H1 (cell line): Measurements from ENCODE around the gene TNFAIP2. TPM values are rescaled to one million over a fixed set of nuclear protein-coding genes. Genes with fewer than 3 reads are reported as not detected.

Source experiments
- BACH1 ChIP-seq: IDR thresholded peaks from 2 replicates; pipeline ENCODE4 v1.6.1; 2012; ENCODE audit warnings: low read length, improper control_type of control experiment
- CBX5 ChIP-seq: fragments of 300-800, 300-1000 bp; sonication (generic); IDR thresholded peaks from 2 replicates; pipeline ENCODE4 v1.7.1; 2016; ENCODE audit warnings: antibody characterized with exemption, low read length, low read depth
- CREB1 ChIP-seq: IDR thresholded peaks from 2 replicates; pipeline ENCODE4 v1.6.1; 2012; ENCODE audit warnings: inconsistent platforms
- EGR1 ChIP-seq: IDR thresholded peaks from 2 replicates; pipeline ENCODE4 v1.6.1; 2011; ENCODE audit warnings: low read depth, low read length, borderline replicate concordance
- EZH2 ChIP-seq: fragments of 200-600 bp; sonication (generic); IDR thresholded peaks from 2 replicates; pipeline ENCODE4 v1.7.1; 2012; ENCODE audit warnings: low read depth, mild to moderate bottlenecking, moderate library complexity, low read length, inconsistent platforms; ENCODE audit not compliant: severe bottlenecking
- GABPA ChIP-seq: IDR thresholded peaks from 2 replicates; pipeline ENCODE4 v1.6.1; 2011; ENCODE audit warnings: mild to moderate bottlenecking, low read length, moderate library complexity, borderline replicate concordance; ENCODE audit not compliant: insufficient read depth
- HDAC2 ChIP-seq, 2 experiments: fragments of 300-600 bp in 1 of 2; sonication (generic) in 1 of 2; IDR thresholded peaks; 2 replicates each; pipeline ENCODE4 v1.6.1; 2011 to 2012; ENCODE audit warnings: low read depth in 2 of 2, low read length in 2 of 2, mild to moderate bottlenecking in 2 of 2, moderate library complexity in 2 of 2, borderline replicate concordance in 1 of 2, inconsistent platforms in 1 of 2
- HDAC6 ChIP-seq: IDR thresholded peaks from one replicate; pipeline ENCODE4 v1.7.1; 2012; ENCODE audit warnings: low read depth, mild to moderate bottlenecking, inconsistent platforms, low read length, moderate library complexity
- KDM5A ChIP-seq: fragments of 200-600 bp; IDR thresholded peaks from 2 replicates; pipeline ENCODE4 v1.7.1; 2012; ENCODE audit warnings: mild to moderate bottlenecking, low read length, inconsistent platforms, mixed read lengths
- POLR2A ChIP-seq, 2 experiments: IDR thresholded peaks; 1 replicate in 1 of 2; 2 replicates in 1 of 2; pipeline ENCODE4 v1.6.1; 2011; ENCODE audit warnings: low read depth in 2 of 2, low read length in 2 of 2, mild to moderate bottlenecking in 2 of 2; ENCODE audit errors: control extremely low read depth in 1 of 2
- POU5F1 ChIP-seq: IDR thresholded peaks from 2 replicates; pipeline ENCODE4 v1.6.1; 2011; ENCODE audit warnings: low read depth, mild to moderate bottlenecking, low read length, moderate library complexity
- RAD21 ChIP-seq, 2 experiments: IDR thresholded peaks in 1 of 2; conservative IDR thresholded peaks in 1 of 2; 2 replicates each; pipeline ENCODE4 v1.6.1; 2011; ENCODE audit warnings: low read depth in 2 of 2, low read length in 2 of 2, improper control_type of control experiment in 1 of 2, inconsistent platforms in 1 of 2, mild to moderate bottlenecking in 1 of 2, moderate library complexity in 1 of 2
- RBBP5 ChIP-seq: IDR thresholded peaks from 2 replicates; pipeline ENCODE4 v1.7.1; 2012; ENCODE audit warnings: low read depth, mild to moderate bottlenecking, inconsistent platforms, low read length, moderate library complexity, borderline replicate concordance
- RFX5 ChIP-seq: IDR thresholded peaks from 2 replicates; pipeline ENCODE4 v1.6.1; 2011; ENCODE audit warnings: low read depth, low read length, improper control_type of control experiment, borderline replicate concordance
- RXRA ChIP-seq: IDR thresholded peaks from 2 replicates; pipeline ENCODE4 v1.6.1; 2011; ENCODE audit warnings: low read depth, mild to moderate bottlenecking, low read length, moderate library complexity; ENCODE audit not compliant: insufficient read depth
- SAP30 ChIP-seq: fragments of 300-600 bp; sonication (generic); IDR thresholded peaks from 2 replicates; pipeline ENCODE4 v1.7.1; 2012; ENCODE audit warnings: low read length, moderate library complexity, mild to moderate bottlenecking, inconsistent platforms; ENCODE audit not compliant: insufficient read depth, insufficient replicate concordance
- SIN3A ChIP-seq, 2 experiments: IDR thresholded peaks in 1 of 2; conservative IDR thresholded peaks in 1 of 2; 2 replicates each; pipeline ENCODE4 v1.6.1; 2011 to 2012; ENCODE audit warnings: low read length in 2 of 2, improper control_type of control experiment in 1 of 2, low read depth in 1 of 2, mild to moderate bottlenecking in 1 of 2
- SP1 ChIP-seq: IDR thresholded peaks from 2 replicates; pipeline ENCODE4 v1.6.1; 2011; ENCODE audit warnings: low read depth, low read length
- TAF1 ChIP-seq: IDR thresholded peaks from 2 replicates; pipeline ENCODE4 v1.6.1; 2011; ENCODE audit warnings: mild to moderate bottlenecking, low read depth, low read length
- YY1 ChIP-seq: IDR thresholded peaks from 2 replicates; pipeline ENCODE4 v1.6.1; 2011; ENCODE audit warnings: low read depth, mild to moderate bottlenecking, low read length
- ZNF274 ChIP-seq: IDR thresholded peaks from 2 replicates; pipeline ENCODE4 v1.7.0; 2012; ENCODE audit warnings: low read length, borderline replicate concordance; ENCODE audit errors: extremely low read depth
- polyA plus RNA-seq, 7 experiments: library from polyadenylated mRNA; depleted of rRNA in 3 of 7; stranded (reverse) in 5 of 7; unstranded in 2 of 7; fragments of >200 nt in 5 of 7; fragments of 200-250 nt in 2 of 7; gene quantifications; 1 replicate in 5 of 7; 2 replicates in 1 of 7; 4 replicates in 1 of 7; pipeline versions ENCODE4 v1.2.1 to v1.2.3, GENCODE V29; 2011 to 2013; ENCODE audit warnings: missing spikeins in 2 of 7, mixed read lengths in 2 of 7
- total RNA-seq: library from RNA; stranded (reverse); fragmentation: NEBNext Ultra II Directional; extraction: Animal tissue kit (Norgen Biotek cat#: 25700); gene quantifications from 2 replicates; pipeline ENCODE4 v1.2.1, GENCODE V29; 2021
- TF ChIP-seq, protein P1 (sequence below): IDR thresholded peaks from 2 replicates; pipeline ENCODE4 v1.6.1; 2012; ENCODE audit warnings: low read length, inconsistent platforms

Gene TNFAIP2
- total and polyA plus RNA-seq, 2 of the 8 experiments (the other 6 are each of a cell fraction or from before 2014, with no cell fraction given) = 28.3 to 34.5 TPM

DNA sequence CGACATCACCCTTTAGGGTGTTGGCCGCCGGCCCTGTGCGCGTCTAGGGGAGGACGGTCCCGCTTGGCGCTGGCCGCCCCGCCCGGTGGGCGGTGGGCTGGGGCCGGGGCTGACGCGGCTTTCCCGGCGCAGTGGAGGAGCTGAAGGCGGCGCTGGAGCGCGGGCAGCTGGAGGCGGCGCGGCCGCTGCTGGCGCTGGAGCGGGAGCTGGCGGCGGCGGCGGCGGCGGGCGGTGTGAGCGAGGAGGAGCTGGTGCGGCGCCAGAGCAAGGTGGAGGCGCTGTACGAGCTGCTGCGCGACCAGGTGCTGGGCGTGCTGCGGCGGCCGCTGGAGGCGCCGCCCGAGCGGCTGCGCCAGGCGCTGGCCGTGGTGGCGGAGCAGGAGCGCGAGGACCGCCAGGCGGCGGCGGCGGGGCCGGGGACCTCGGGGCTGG lies 3.6 kb downstream of the TNFAIP2 start (continued):
- TF ChIP-seq TAF1 (0 out of 2 replicates have a peak, but pooled peaks have one; percentile 38), CREB1 (0 out of 2 replicates have a peak, but pooled peaks have one; percentile 19), HDAC6 (no peak), KDM5A (no peak), EGR1 (no peak), CBX5 (no peak), SAP30 (no peak), HDAC2 (IDR thresholded peaks at IDR 0.05; ENCODE audit: borderline replicate concordance in 1 of 2, low read depth in 2 of 2, low read length in 2 of 2) (no peak), RFX5 (no peak), YY1 (peak; percentile 34; the same call in 1 of the 2 replicates), GABPA (peak; percentile 79; the same call in 1 of the 2 replicates), BACH1 (no peak), RXRA (no peak), SP1 (no peak), EZH2 (no peak), ZNF274 (no peak), POU5F1 (no peak), RBBP5 (peak; percentile 18; the same call in 1 of the 2 replicates), SIN3A (conservative IDR thresholded peaks at IDR 0.05 in 1 of 2, IDR thresholded peaks at IDR 0.05 in 1 of 2; ENCODE audit: low read depth in 1 of 2, low read length in 2 of 2) (peak in 1 of 2 experiments; percentile 57; a peak in 1 of 4 replicates), RAD21 (IDR thresholded peaks at IDR 0.05 in 1 of 2, conservative IDR thresholded peaks at IDR 0.05 in 1 of 2; ENCODE audit: low read depth in 2 of 2, low read length in 2 of 2) (peak in 1 of 2 experiments; percentile 37; a peak in 3 of 4 replicates), POLR2A (IDR thresholded peaks at IDR 0.05; ENCODE audit: control extremely low read depth in 1 of 2, low read depth in 2 of 2, low read length in 2 of 2) (no peak)
- TF ChIP-seq, protein P1, sequence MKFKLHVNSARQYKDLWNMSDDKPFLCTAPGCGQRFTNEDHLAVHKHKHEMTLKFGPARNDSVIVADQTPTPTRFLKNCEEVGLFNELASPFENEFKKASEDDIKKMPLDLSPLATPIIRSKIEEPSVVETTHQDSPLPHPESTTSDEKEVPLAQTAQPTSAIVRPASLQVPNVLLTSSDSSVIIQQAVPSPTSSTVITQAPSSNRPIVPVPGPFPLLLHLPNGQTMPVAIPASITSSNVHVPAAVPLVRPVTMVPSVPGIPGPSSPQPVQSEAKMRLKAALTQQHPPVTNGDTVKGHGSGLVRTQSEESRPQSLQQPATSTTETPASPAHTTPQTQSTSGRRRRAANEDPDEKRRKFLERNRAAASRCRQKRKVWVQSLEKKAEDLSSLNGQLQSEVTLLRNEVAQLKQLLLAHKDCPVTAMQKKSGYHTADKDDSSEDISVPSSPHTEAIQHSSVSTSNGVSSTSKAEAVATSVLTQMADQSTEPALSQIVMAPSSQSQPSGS = no peak
